ENCODE data around the gene SEPHS1. TPM values are rescaled to one million over a fixed set of nuclear protein-coding genes. Genes with fewer than 3 reads are reported as not detected.
"Not testable (repeated sequence)": the region's sequence is repeated elsewhere in the genome, so short reads cannot be mapped to it uniquely, and the experiment has no call there.

SEPHS1 gene
- total RNA-seq, 1 experiment from 2014 or later: 63.0 TPM

GRCh38 chr10:13383399-13383761, 35.3 kb upstream of the SEPHS1 start:
- Histone ChIP-seq H2AFZ (peak overlapping the region; percentile 70; the same call in 1 of the 2 replicates), H3K4me2 (peak overlapping the region; percentile 83), H3K79me2 (ENCODE audit: low read depth) (no peaks in the 10 kb centered on the region), H3K9me2 (ENCODE audit: insufficient read depth) (no peaks in the 10 kb centered on the region), H3K36me3 (ENCODE audit: low read depth) (no peaks in the 10 kb centered on the region), H3K27me3 (ENCODE audit: insufficient read depth, low read depth) (peaks cover 15% of the 10 kb centered on the region), H3F3A (ENCODE audit: insufficient read depth, low read depth) (0 out of 2 replicates have a peak, but pooled peaks cover 3% of the 10 kb centered on the region), H3K9me3 (ENCODE audit: insufficient read depth, low read depth) (no peaks in the 10 kb centered on the region), H3K4me1 (replicated peaks; ENCODE audit: insufficient read depth) (no peaks in the 10 kb centered on the region), H4K20me1 (ENCODE audit: insufficient read depth) (no peaks in the 10 kb centered on the region), H3K27ac (peak overlapping the region; percentile 49), H3K4me3 (peak overlapping the region; percentile 50)
- ChIA-PET POLR2A (ENCODE audit: unreplicated experiment) (no interaction called here), CTCF (interaction anchor here (0.7 to 1.0 kb wide), 3 partner anchors 9 to 257 kb away, joined by 3 to 11 read pairs (median 4); no protein-coding TSS in a partner anchor)
- no TSS peak for BruUV-seq (replicated peaks)
- DNase-seq: peak in 1 of 2 experiments; percentile 76
- no peak for TF ChIP-seq EZH2 (IDR thresholded peaks at IDR 0.05; ENCODE audit: low read depth)
- TF ChIP-seq, protein P1, sequence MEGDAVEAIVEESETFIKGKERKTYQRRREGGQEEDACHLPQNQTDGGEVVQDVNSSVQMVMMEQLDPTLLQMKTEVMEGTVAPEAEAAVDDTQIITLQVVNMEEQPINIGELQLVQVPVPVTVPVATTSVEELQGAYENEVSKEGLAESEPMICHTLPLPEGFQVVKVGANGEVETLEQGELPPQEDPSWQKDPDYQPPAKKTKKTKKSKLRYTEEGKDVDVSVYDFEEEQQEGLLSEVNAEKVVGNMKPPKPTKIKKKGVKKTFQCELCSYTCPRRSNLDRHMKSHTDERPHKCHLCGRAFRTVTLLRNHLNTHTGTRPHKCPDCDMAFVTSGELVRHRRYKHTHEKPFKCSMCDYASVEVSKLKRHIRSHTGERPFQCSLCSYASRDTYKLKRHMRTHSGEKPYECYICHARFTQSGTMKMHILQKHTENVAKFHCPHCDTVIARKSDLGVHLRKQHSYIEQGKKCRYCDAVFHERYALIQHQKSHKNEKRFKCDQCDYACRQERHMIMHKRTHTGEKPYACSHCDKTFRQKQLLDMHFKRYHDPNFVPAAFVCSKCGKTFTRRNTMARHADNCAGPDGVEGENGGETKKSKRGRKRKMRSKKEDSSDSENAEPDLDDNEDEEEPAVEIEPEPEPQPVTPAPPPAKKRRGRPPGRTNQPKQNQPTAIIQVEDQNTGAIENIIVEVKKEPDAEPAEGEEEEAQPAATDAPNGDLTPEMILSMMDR (conservative IDR thresholded peaks at IDR 0.05): no peak
- intact Hi-C loops (cut with micrococcal nuclease; ENCODE audit: unreplicated experiment): no loop called here

DNA sequence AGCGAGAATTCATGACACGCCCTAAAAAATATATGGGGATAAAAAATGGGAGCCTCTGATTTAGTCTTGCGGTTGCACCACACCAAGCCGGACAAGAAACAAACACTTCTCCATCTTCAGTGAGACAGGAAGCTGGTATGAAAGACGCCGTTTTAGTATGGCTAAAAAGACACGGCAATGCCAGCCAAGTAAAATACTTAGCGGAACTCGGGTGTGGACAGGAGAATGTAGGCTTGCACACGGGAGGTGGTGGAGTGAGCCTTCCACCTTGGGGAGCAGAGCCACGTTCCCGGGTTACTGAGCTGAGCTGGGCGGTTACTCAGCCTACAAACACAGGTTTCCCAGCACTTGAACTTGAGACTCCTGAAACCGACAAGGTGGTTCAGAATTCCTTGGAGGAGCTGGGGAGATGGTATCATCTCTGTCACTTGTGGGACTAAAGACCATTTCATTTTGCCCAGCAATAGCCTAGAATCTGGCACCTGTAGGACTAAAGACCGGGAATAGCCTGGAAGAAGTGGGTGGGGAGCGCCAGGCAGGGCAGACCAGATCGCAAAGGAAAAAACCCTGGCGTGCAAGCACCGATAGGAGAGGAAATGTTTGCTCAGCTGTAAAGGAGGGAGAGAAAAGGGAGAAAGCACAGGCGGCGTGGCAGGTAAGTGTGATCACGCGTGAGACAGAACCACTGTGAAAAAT, 34.8 kb upstream of the SEPHS1 start:
- Histone ChIP-seq H4K20me1 (ENCODE audit: insufficient read depth) (no peaks in the 10 kb centered on the region), H3K27me3 (ENCODE audit: insufficient read depth, low read depth) (peaks cover 11% of the 10 kb centered on the region), H3K9me3 (ENCODE audit: insufficient read depth, low read depth) (no peaks in the 10 kb centered on the region), H3K4me2 (peak overlapping the region; percentile 83), H3K4me1 (replicated peaks; ENCODE audit: insufficient read depth) (no peaks in the 10 kb centered on the region), H3K36me3 (ENCODE audit: low read depth) (no peaks in the 10 kb centered on the region), H3K9me2 (ENCODE audit: insufficient read depth) (no peaks in the 10 kb centered on the region), H2AFZ (peak overlapping the region; percentile 70; the same call in 1 of the 2 replicates), H3K79me2 (ENCODE audit: low read depth) (no peaks in the 10 kb centered on the region), H3K4me3 (peak overlapping the region; percentile 50), H3K27ac (peak overlapping the region; percentile 49), H3F3A (ENCODE audit: insufficient read depth, low read depth) (0 out of 2 replicates have a peak, but pooled peaks cover 3% of the 10 kb centered on the region)
- no TSS peak for BruUV-seq (replicated peaks)
- TF ChIP-seq EZH2 (IDR thresholded peaks at IDR 0.05; ENCODE audit: low read depth): no peak
- TF ChIP-seq, protein P1 (conservative IDR thresholded peaks at IDR 0.05): no peak
- DNase-seq: peak in 1 of 2 experiments; percentile 39
- CTCF ChIA-PET: interaction anchor here (0.7 to 1.0 kb wide), 3 partner anchors 9 to 256 kb away, joined by 3 to 11 read pairs (median 4); no protein-coding TSS in a partner anchor
- POLR2A ChIA-PET (ENCODE audit: unreplicated experiment): interaction anchor here (0.7 kb wide), 1 partner anchor 264 kb away, joined by 5 read pairs; no protein-coding TSS in a partner anchor
- intact Hi-C loops (cut with micrococcal nuclease; ENCODE audit: unreplicated experiment): no loop called here

GRCh38 chr10:13379061-13379460, 31.0 kb upstream of the SEPHS1 start:
- intact Hi-C loops (cut with micrococcal nuclease; ENCODE audit: unreplicated experiment); H3K9me2 ChIP-seq (ENCODE audit: insufficient read depth); H3K4me2 ChIP-seq; H3K79me2 ChIP-seq (ENCODE audit: low read depth); H3F3A ChIP-seq (ENCODE audit: insufficient read depth, low read depth); CTCF ChIA-PET; H4K20me1 ChIP-seq (ENCODE audit: insufficient read depth); DNase-seq; H3K4me3 ChIP-seq; H3K27me3 ChIP-seq (ENCODE audit: insufficient read depth, low read depth); H3K36me3 ChIP-seq (ENCODE audit: low read depth); H3K4me1 ChIP-seq (replicated peaks; ENCODE audit: insufficient read depth); H3K27ac ChIP-seq; BruUV-seq (replicated peaks); H3K9me3 ChIP-seq (ENCODE audit: insufficient read depth, low read depth); POLR2A ChIA-PET (ENCODE audit: unreplicated experiment); H2AFZ ChIP-seq: not testable (repeated sequence)
